ENCODE measurements around the gene PRRT1.
"Not testable (repeated sequence)": the region's sequence is repeated elsewhere in the genome, so short reads cannot be mapped to it uniquely, and the experiment has no call there.

The PRRT1 gene

DNA sequence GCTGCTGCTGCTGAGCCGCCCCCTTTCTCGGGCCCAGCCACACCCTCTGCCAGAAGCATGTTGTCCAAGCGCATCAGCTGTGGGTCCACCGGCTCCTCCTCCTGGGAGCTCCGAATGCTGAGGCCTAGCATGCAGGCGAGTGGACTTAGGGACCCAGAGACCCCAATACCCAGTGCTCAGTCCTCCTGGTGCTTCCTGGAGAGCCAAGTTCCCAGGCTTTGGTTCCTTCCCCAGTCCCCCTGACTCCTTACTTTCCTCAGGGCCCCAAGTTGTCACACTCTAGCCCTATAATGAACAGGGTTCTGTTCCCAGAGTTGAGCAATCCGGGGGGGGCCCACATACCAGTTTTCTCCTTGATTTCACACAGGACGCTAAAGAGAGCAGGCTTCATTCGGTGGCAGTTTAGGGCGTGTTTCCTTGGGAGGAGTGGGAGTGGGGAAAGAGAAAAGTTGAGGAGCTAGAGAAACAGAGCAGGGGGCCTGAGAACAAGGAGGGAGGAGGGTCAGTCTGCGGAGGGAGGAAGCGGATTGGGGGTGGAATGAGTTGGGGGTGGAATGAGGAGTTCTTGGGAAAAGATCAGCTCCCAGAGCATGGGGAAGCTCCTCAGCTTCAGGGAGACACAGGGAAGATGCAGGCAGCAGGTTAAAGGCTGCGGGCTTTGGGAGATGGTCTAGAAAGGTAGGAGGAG is 36.8 kb upstream of the PRRT1 start:
- TF ChIP-seq, protein P1, sequence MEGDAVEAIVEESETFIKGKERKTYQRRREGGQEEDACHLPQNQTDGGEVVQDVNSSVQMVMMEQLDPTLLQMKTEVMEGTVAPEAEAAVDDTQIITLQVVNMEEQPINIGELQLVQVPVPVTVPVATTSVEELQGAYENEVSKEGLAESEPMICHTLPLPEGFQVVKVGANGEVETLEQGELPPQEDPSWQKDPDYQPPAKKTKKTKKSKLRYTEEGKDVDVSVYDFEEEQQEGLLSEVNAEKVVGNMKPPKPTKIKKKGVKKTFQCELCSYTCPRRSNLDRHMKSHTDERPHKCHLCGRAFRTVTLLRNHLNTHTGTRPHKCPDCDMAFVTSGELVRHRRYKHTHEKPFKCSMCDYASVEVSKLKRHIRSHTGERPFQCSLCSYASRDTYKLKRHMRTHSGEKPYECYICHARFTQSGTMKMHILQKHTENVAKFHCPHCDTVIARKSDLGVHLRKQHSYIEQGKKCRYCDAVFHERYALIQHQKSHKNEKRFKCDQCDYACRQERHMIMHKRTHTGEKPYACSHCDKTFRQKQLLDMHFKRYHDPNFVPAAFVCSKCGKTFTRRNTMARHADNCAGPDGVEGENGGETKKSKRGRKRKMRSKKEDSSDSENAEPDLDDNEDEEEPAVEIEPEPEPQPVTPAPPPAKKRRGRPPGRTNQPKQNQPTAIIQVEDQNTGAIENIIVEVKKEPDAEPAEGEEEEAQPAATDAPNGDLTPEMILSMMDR (IDR thresholded peaks at IDR 0.05; ENCODE audit: extremely low read depth, insufficient read depth, missing control alignments), result no peak
- DNase-seq (ENCODE audit: low spot score), result no peak
- in situ Hi-C loops (cut with MboI; ENCODE audit: low pct_unique_long_range_greater_than_20kb, low sequenced_read_pairs, unreplicated experiment), result no loop called here

DNA sequence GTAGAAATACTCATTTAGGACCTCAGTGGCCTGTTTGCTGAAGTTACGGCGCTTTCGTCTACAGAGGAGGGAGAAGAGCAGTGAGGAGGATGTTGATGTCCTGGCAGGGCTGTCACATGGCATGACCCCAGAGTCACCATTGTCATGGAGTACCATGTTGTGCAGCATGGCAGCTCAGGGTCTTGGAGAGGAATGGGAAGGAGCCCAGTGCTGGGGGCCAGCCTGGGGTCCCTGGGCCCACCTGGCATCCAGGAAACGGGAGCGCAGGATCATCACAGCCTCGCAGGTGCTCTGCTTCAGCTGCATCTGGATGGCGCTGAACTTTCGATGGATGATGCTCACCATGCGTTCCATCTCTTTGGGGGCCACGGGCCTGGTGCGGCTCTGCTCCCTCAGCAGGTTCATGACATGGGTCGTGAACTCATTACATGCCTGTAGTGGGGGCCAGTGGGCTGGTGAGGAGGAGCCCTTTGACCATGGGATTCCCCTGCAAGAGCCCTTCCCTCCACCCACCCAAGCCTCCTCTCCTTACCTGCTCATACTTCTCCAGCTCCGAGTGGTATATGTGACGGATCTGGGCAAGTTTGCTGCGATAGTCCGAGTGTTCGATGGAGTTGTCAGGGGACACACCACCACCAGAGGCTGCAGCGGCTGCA is 36.1 kb upstream of the PRRT1 start:
- in situ Hi-C loops (cut with MboI; ENCODE audit: low pct_unique_long_range_greater_than_20kb, low sequenced_read_pairs, unreplicated experiment); DNase-seq (ENCODE audit: low spot score): not testable (repeated sequence)

DNA sequence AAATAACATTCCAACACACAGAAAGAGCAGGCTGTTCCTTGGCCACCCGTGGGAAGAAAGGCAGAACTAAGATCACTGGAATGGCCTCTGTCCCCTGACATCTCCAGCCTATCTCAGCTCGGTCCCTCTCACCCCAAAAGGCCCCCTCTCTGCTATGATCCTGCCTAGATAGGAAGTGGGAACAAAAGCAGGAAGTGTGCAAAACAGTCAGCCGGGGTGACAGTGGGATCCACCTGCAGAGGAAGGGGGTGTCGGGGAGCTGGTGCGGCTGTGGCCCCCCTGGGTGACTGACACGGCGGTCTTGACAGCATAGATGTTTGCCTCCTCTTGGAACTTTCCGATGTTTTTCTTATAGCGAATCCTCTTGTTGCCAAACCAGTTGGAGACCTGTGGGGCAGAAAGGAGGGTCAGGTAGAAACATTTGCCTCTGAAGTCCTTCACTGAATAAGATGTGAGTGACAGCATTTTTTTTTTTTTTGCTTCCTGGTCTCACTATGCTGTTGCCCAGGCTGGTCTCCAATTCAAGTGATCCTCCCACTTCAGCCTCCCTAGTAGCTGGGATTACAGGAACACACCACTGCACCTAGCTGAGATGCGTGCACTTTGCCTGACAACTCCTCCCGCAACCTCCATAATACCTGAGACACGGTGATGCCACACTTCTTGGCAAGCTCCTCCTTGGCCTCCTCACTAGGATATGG is 35.4 kb upstream of the PRRT1 start:
- in situ Hi-C loops (cut with MboI; ENCODE audit: low pct_unique_long_range_greater_than_20kb, low sequenced_read_pairs, unreplicated experiment), result no loop called here
- TF ChIP-seq, protein P1 (IDR thresholded peaks at IDR 0.05; ENCODE audit: extremely low read depth, insufficient read depth, missing control alignments), result no peak
- DNase-seq (ENCODE audit: low spot score), result no peak

DNA sequence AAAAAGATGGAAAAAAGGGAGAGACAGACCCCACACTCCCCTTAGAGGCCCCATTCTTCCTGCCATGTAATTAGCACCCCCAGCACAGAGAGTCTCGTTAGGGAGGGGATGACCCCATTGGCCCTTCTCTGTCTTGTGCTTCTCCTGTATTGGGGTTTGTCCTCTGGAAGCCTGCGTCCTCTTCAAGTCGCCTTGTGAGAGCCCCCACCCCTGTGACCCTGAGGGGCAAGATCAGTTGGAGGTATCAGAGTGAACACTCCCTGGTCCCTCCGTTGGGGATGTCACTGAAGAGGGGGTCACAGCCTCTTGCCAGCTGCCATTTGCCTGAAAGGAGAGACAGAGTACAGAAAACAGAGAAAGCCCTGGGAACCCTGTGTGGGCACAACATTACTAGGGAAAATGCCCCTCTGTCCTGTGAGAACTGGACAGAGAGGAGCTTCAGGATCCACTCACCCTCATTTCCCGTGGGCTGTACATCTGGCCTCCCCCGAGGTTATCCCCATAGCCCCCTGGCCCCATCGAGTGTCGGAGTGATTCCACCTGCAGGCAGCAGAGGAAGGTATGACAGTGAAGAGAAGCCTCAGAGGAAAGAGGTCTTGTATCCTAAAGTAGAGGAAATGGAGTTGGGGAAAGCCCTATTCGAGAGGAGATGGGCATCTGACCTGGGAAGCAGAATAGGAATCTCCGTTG is 34.6 kb upstream of the PRRT1 start:
- DNase-seq (ENCODE audit: low spot score); in situ Hi-C loops (cut with MboI; ENCODE audit: low pct_unique_long_range_greater_than_20kb, low sequenced_read_pairs, unreplicated experiment): not testable (repeated sequence)

DNA sequence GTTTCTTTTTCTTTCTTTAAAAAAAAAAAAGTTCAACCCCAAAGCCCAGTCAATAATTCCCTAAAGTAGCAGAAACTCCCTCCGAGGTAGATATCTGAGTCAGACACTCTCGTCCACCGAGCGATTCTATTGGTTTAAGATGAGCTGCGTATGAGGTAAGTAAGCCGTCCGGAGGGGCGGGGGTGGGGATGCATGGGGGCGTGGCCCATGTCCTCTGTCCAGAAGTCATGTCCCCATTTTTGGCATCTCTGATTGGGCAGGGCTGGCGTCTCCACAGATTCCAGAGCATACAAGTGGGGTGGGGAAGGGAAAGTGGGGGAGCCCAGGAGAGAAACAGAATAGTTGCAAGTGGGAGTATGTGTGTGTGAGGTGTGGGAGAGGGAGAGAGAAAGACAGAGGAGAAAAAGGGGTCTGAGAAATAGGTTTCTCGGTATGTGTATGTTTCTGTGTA is 34.0 kb upstream of the PRRT1 start:
- in situ Hi-C loops (cut with MboI; ENCODE audit: low pct_unique_long_range_greater_than_20kb, low sequenced_read_pairs, unreplicated experiment); DNase-seq (ENCODE audit: low spot score): not testable (repeated sequence)

DNA sequence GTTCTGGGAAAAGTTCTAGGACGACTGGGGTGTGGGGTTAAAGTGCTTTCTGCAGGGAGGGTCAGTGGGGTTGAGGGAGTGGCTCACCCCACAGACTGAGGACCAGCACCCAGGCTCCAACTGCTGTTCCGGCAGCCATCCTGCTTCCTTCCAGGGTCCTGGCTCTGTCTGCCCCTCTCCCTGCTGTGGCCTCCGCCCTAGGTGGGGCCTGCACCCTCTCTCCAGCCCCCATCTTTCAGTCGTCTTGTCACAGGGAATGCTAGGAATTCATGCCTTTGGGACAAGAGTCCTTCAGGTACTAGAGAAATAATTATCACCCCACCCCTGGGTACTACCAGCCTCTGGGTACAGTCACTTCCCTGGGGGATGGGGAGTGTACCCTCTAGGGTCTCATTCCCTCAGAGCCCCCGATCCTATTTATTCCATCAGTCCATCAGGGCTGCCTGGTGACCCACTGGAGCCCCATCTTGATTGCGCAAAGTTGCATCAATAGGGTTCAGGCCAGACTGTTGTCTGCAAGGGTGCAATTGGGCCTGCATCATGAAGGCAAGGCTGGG is 32.4 kb upstream of the PRRT1 start, which contains the start of gene AGER:
Gene AGER (minus strand): TSS at position 170 of the 557 bp plus-strand sequence. CDS start 31 bp downstream, at position 139.
- no peak for DNase-seq (ENCODE audit: low spot score)
- in situ Hi-C loops (cut with MboI; ENCODE audit: low pct_unique_long_range_greater_than_20kb, low sequenced_read_pairs, unreplicated experiment), result no loop called here
- TF ChIP-seq, protein P1 (IDR thresholded peaks at IDR 0.05; ENCODE audit: extremely low read depth, insufficient read depth, missing control alignments), result no peak

DNA sequence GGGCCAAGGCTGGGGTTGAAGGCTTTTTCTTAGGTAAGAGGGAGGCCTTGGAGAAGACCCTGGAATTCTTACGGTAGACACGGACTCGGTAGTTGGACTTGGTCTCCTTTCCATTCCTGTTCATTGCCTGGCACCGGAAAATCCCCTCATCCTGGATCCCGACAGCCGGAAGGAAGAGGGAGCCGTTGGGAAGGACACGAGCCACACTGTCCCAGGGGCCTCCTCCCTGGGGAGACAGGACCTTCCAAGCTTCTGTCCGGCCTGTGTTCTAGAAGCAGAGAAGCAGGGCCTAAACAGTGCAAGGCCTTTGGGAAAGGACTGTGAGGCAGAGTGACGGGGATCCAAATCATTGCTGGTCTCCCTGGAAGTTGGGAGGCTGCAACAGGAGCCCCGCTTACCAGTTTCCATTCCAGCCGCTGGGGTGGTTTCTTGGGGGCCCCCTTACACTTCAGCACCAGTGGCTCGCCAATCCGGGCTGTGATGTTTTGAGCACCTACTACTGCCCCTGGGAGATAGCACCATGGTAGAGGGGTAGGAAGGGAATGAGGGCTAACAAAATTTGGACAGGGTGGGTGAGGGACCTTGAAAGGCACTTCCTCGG is 31.8 kb upstream of the PRRT1 start:
- in situ Hi-C loops (cut with MboI; ENCODE audit: low pct_unique_long_range_greater_than_20kb, low sequenced_read_pairs, unreplicated experiment), result no loop called here
- TF ChIP-seq, protein P1 (IDR thresholded peaks at IDR 0.05; ENCODE audit: extremely low read depth, insufficient read depth, missing control alignments), result no peak
- no peak for DNase-seq (ENCODE audit: low spot score)
